ENCODE data around the gene HOXA11. TPM values are rescaled to one million over a fixed set of nuclear protein-coding genes. Genes with fewer than 3 reads are reported as not detected.

The HOXA11 gene
- total RNA-seq, result not detected

DNA sequence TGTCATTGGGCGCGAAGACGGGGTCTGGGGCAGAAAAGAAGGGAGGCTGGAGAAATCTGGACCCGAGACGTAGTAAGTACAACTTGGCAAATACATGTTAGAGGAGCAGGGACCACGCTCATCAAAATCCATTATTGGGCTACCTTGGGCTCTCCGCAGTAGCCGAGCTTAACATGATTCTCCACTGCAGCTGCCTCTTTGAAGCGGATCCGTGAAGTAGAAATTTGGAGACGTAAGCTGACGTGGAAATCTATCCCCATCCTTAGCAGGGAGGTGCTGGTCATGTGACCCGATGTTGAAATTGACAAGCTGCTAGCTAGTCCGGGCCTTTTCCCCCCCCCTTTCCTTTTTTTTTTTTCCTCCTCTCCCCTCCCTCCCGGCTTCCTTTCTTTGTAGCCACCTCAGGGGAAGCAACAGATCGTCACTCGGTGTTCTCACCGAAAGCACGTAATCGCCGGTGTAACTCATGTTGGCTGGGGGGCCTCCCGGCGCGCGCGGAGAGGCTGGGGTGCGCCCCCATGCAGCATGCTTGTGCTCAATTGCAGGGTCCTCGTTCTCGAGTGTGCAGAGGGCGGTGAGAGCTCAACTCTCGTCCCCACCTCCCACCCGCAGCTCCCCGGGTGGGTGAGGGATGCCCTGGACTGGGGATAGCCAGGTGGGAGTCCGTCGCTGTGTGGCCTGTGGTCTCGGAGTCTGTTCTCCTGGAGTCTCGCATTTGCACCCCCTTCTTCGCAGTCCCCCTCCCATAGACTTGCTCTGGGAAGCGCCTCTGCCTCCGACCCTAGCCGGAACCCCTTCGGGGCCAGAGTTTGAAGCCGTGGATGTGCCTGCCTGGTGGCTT is at the start of gene HOXA11:
HOXA11 (minus strand) TSS at position 220 of the 841 bp plus-strand sequence; CDS start at position 132, 88 bp downstream.
- peak in 1 of 2 donors; percentile 60 for DNase-seq (ENCODE audit: low spot score in 2 of 2)
- TF ChIP-seq, protein P1, sequence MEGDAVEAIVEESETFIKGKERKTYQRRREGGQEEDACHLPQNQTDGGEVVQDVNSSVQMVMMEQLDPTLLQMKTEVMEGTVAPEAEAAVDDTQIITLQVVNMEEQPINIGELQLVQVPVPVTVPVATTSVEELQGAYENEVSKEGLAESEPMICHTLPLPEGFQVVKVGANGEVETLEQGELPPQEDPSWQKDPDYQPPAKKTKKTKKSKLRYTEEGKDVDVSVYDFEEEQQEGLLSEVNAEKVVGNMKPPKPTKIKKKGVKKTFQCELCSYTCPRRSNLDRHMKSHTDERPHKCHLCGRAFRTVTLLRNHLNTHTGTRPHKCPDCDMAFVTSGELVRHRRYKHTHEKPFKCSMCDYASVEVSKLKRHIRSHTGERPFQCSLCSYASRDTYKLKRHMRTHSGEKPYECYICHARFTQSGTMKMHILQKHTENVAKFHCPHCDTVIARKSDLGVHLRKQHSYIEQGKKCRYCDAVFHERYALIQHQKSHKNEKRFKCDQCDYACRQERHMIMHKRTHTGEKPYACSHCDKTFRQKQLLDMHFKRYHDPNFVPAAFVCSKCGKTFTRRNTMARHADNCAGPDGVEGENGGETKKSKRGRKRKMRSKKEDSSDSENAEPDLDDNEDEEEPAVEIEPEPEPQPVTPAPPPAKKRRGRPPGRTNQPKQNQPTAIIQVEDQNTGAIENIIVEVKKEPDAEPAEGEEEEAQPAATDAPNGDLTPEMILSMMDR (IDR thresholded peaks at IDR 0.05), result no peak
- Histone ChIP-seq H3K36me3 (no peaks in the 10 kb centered on the region), H3K4me1 (peaks cover 7 to 19% of the 10 kb centered on the region in 2 donors), H3K27me3 (peaks cover 46% of the 10 kb centered on the region), H3K4me3 (peak within 1 kb of the TSS; percentile 44 to 50), H3K27ac (no peak within 1 kb of the TSS), H3K9me3 (no peaks in the 10 kb centered on the region)
- intact Hi-C loops (cut with DNase I), result loop anchor here (5.0 kb wide), 1 partner anchor 1318 kb away; no protein-coding TSS in a partner anchor

DNA sequence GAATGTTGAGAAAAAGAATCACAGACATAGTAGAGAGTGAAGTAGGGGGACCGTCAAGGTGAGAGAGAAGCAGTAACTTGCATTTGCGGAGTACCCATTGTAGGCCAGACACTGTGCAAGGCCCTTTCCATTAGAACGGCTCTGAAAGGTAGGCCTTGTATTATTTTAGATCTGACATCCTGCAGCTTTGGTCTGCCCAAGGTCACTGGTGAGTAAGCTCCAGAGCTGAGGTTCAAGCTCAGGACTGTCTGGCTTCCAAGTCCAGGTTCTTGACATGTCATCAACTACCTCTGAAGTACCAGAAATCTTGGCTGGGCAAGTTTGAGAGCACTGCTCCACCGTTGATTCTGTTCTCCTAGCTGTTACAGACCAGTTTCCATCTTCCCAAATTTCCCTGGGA is 44.4 kb upstream of the HOXA11 start:
- H3K9me3 ChIP-seq, result no peaks in the 10 kb centered on the region
- no peak overlapping the region for H3K4me3 ChIP-seq
- no peak for DNase-seq (ENCODE audit: low spot score in 2 of 2)
- H3K36me3 ChIP-seq, result no peaks in the 10 kb centered on the region
- H3K4me1 ChIP-seq, result no peaks in the 10 kb centered on the region
- H3K27me3 ChIP-seq, result peaks cover 8% of the 10 kb centered on the region
- H3K27ac ChIP-seq, result no peak overlapping the region
- intact Hi-C loops (cut with DNase I), result no loop called here
- TF ChIP-seq, protein P1 (IDR thresholded peaks at IDR 0.05), result no peak

DNA sequence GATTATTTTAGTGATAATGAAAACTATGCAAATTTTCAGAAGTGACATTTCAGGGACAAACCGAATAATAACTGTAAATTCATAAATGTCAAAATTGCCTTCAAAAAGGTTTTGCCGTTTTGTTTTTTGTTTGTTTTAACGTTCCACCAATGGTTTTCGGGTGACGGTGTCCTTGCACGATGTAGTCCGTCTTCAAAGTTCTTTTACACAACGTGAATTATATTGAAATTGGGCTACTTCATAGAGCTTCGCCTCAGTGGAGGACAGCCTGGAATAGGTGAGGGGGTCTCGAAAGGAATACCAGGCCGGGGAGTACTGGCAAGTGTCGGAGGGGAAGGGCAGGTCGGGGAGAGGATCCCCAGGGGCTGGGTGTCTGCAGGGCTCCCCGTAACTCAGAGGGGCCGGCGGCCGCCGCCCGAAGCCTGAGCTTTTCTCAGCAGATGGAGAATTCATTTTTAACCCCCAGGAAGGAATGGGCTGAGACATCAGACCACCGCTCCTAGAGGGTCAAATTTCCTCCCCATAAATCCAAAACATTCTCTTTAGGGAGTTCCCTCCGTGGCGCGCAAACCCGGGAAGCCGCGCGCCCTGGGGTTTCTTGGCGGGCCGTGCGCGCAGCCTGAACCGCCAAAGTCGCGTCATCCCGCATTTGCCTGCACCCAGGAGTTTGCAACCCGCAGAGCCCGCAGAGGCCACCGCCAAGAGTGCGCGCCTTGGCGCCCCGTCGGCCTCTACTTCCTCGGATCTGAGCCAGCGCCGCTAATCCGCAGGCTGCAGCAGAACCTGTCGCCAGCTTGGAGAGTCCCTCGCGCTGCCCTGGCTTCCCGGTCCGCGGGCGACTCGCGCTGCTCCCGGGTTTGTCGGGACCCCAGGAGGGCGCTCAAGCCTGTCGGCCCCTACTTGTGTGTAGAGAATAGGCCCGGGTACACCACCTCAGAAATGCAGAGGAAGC is 40.2 kb upstream of the HOXA11 start:
- H3K27ac ChIP-seq, result no peak overlapping the region
- H3K9me3 ChIP-seq, result no peaks in the 10 kb centered on the region
- TF ChIP-seq, protein P1 (IDR thresholded peaks at IDR 0.05), result no peak
- peak in 1 of 2 donors; percentile 48 for DNase-seq (ENCODE audit: low spot score in 2 of 2)
- no peak overlapping the region for H3K4me3 ChIP-seq
- intact Hi-C loops (cut with DNase I), result no loop called here
- H3K4me1 ChIP-seq, result no peaks in the 10 kb centered on the region
- no peaks in the 10 kb centered on the region for H3K36me3 ChIP-seq
- H3K27me3 ChIP-seq, result peaks cover 15% of the 10 kb centered on the region

DNA sequence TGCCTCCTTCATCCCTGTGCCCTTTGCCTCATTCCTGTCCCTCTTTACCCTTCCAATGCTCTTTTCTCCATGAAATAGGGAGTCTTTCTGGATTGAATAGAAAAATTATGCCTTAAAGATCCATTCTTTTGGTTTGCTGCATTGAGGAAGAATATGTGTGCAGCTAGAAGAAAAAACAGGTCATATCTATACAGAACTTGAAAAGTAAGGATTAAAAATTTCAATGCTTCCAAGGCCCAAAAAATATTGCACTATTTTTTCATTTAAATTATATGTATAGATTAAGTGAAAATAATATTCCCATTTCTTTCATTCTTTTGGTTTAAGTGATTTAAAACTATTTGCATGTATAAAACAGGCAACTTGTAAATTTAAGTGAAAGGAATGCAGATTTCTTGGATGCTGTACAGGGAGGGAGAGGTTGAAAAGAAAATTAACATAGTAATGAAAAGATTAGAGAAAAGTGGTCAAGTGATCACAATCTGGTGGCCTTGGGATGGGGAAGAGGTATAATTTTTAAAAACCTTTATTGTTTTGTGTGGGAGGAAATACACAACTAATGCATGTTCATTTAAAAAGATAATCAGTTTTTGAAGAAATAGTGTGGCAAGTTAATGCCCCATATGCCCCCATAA is 39.0 kb upstream of the HOXA11 start:
- H3K9me3 ChIP-seq, result no peaks in the 10 kb centered on the region
- H3K4me1 ChIP-seq, result no peaks in the 10 kb centered on the region
- H3K27ac ChIP-seq, result no peak overlapping the region
- DNase-seq (ENCODE audit: low spot score in 2 of 2), result no peak
- peaks cover 20% of the 10 kb centered on the region for H3K27me3 ChIP-seq
- intact Hi-C loops (cut with DNase I), result no loop called here
- no peaks in the 10 kb centered on the region for H3K36me3 ChIP-seq
- no peak overlapping the region for H3K4me3 ChIP-seq
- TF ChIP-seq, protein P1 (IDR thresholded peaks at IDR 0.05), result no peak

DNA sequence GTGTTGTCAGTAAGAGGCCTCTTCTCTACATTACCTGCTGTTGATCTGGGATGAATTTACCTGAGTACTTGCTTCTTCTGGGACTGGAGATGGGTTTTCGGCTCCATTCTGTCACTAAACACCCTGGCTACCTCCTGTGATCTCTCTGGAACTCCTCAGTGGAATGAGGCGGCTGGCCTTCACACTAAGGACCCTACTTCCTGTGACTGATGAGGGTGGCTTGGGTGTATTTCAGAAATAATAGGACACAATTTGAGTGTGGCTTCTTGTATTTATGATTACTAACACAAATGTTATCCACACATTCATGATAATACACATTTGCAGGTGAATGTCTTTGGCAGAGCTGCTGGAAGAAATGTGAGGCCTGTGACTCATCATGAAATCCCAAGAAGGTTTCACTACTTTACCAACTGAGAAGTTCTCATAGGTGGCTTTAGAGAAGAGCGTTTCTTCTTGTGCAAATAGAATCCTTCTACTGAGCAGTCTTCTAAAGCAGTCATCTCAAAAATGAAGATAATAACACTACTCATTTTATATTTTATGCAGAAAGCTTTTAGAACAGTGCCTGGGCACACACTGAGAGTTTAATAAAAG is 36.3 kb upstream of the HOXA11 start:
- H3K36me3 ChIP-seq, result no peaks in the 10 kb centered on the region
- H3K4me1 ChIP-seq, result no peaks in the 10 kb centered on the region
- TF ChIP-seq, protein P1 (IDR thresholded peaks at IDR 0.05), result no peak
- intact Hi-C loops (cut with DNase I), result no loop called here
- H3K27me3 ChIP-seq, result peaks cover 20% of the 10 kb centered on the region
- H3K4me3 ChIP-seq, result no peak overlapping the region
- H3K9me3 ChIP-seq, result no peaks in the 10 kb centered on the region
- no peak overlapping the region for H3K27ac ChIP-seq
- DNase-seq (ENCODE audit: low spot score in 2 of 2), result no peak
